HG02678 (cell line): Measurements from ENCODE around the gene KLHL11.

Experiments
- ATAC-seq: cut with Tn5 transposase; IDR thresholded peaks from one replicate; pipeline ENCODE4 v1.9.1; 2021; ENCODE audit warnings: mild to moderate bottlenecking, moderate library complexity; ENCODE audit not compliant: unreplicated experiment

Gene KLHL11

GRCh38 chr17:41812381-41813151 lies 52.7 kb downstream of the KLHL11 start, which contains the start of gene FKBP10:
Gene FKBP10, plus strand, starts transcription at chr17:41813004. Its CDS starts 31 bp downstream, at chr17:41813035.
- ATAC-seq = no peak

DNA sequence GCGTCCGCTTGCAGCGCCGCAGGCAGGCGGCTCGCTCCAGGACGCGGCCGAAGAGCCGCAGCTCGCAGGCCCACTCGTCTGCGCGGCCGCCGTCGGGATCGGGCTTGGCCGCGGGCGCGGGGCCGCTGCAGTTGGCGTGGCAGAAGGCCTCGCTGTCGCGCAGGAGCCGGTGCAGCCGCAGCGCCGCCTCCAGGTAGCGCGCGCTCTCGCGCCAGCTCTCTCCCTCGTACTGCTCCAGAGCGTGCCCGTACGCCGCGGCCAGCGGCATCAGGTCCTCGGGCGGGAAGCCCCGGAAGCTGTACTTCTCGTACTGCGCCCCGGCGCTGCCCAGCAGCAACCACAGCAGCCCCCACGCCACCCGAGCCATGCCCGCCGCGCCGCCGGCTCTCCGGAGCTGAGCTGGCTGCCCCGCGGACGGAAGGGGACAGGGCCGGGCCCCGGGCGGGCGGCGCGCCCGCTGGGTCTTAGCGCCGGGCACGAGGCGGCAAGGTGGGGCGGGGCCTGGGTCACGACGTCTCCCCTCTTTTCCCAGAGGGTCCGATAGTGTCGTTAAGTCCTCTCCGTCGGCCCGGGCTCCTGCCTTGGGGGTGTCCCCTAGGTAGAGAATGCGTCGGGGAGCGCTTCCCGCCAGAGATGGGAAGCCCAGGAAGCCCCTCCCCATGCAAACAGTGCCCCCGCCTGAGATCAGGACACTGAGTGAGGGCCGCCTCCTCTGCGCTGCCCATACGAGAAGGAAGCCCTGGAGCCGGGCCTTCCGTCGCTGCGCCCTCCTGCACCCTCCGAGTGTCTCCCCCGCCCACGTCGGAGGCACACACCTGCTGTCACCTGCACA lies 53.5 kb downstream of the KLHL11 start, which contains the start of gene P3H4:
TSS of gene P3H4 (minus strand) at position 401 of the 832 bp plus-strand sequence. CDS start at position 367, 34 bp downstream.
- ATAC-seq = peak; percentile 64

GRCh38 chr17:41810659-41811548 lies 54.3 kb downstream of the KLHL11 start:
- ATAC-seq = no peak

GRCh38 chr17:41806685-41807445 lies 58.4 kb downstream of the KLHL11 start:
- no peak for ATAC-seq
